Measurements from ENCODE around the gene COL1A1.

COL1A1 gene

DNA sequence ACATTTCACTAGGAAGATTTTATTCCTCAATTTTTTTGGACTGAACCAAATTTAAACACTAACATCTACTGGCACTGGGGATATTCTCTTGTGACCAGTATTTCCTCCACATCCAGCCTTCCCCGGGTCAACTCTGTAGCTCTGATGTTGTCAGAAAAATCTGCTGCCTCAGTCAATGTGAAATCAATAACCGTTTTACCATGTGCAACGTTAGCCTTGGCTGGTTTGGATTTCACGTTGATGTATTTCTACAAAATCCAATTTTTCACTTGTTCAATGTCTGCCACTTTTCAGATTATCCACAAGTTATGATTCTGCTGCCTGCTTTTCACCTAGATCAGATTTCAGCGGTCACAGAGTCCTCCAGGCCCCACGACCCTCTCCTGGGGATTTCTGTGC lies 28.5 kb downstream of the COL1A1 start:
- H3K9ac ChIP-seq (ENCODE audit: low read length): no peak overlapping the region
- H3K27ac ChIP-seq (ENCODE audit: low read depth, low read length, poor library complexity, severe bottlenecking): no peak overlapping the region

GRCh38 chr17:50172130-50172529 lies 29.3 kb downstream of the COL1A1 start:
- H3K36me3 ChIP-seq (ENCODE audit: insufficient read depth, low read length): no peaks in the 10 kb centered on the region
- peaks cover 8% of the 10 kb centered on the region for H3K4me1 ChIP-seq (ENCODE audit: insufficient read depth, low read length, severe bottlenecking)
- H3K4me3 ChIP-seq (ENCODE audit: low read depth, low read length, poor library complexity, severe bottlenecking): no peak overlapping the region
- no peaks in the 10 kb centered on the region for H3K79me2 ChIP-seq (ENCODE audit: insufficient read depth, low read length)
- TF ChIP-seq, protein P1, sequence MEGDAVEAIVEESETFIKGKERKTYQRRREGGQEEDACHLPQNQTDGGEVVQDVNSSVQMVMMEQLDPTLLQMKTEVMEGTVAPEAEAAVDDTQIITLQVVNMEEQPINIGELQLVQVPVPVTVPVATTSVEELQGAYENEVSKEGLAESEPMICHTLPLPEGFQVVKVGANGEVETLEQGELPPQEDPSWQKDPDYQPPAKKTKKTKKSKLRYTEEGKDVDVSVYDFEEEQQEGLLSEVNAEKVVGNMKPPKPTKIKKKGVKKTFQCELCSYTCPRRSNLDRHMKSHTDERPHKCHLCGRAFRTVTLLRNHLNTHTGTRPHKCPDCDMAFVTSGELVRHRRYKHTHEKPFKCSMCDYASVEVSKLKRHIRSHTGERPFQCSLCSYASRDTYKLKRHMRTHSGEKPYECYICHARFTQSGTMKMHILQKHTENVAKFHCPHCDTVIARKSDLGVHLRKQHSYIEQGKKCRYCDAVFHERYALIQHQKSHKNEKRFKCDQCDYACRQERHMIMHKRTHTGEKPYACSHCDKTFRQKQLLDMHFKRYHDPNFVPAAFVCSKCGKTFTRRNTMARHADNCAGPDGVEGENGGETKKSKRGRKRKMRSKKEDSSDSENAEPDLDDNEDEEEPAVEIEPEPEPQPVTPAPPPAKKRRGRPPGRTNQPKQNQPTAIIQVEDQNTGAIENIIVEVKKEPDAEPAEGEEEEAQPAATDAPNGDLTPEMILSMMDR (IDR thresholded peaks at IDR 0.05; ENCODE audit: low read length): no peak
- TF ChIP-seq EZH2 (IDR thresholded peaks at IDR 0.05; ENCODE audit: borderline replicate concordance, low read length): no peak
- H3K27me3 ChIP-seq (ENCODE audit: insufficient read depth, low read length): no peaks in the 10 kb centered on the region; the same call in 1 of the 2 replicates
- H3F3A ChIP-seq (ENCODE audit: insufficient read depth, low read length): no peaks in the 10 kb centered on the region
- H3K4me2 ChIP-seq (ENCODE audit: low read length): no peak overlapping the region
- no peak overlapping the region for H2AFZ ChIP-seq (ENCODE audit: low read length)
- no peaks in the 10 kb centered on the region for H3K9me2 ChIP-seq (ENCODE audit: low read depth, low read length)
- H3K9me3 ChIP-seq (ENCODE audit: low read length): no peaks in the 10 kb centered on the region
- no peak overlapping the region for H3K9ac ChIP-seq (ENCODE audit: low read length)
- no peak overlapping the region for H3K27ac ChIP-seq (ENCODE audit: low read depth, low read length, poor library complexity, severe bottlenecking)
- H4K20me1 ChIP-seq (ENCODE audit: insufficient read depth, low read length): no peaks in the 10 kb centered on the region

More for the DNA sequence above, 28.5 kb downstream of the COL1A1 start:
- no peak overlapping the region for H2AFZ ChIP-seq (ENCODE audit: low read length)
- H4K20me1 ChIP-seq (ENCODE audit: insufficient read depth, low read length): no peaks in the 10 kb centered on the region
- no peaks in the 10 kb centered on the region for H3K9me3 ChIP-seq (ENCODE audit: low read length)
- no peaks in the 10 kb centered on the region; the same call in 1 of the 2 replicates for H3K27me3 ChIP-seq (ENCODE audit: insufficient read depth, low read length)
- no peak overlapping the region for H3K4me2 ChIP-seq (ENCODE audit: low read length)
- no peaks in the 10 kb centered on the region for H3K79me2 ChIP-seq (ENCODE audit: insufficient read depth, low read length)
- H3K4me1 ChIP-seq (ENCODE audit: insufficient read depth, low read length, severe bottlenecking): peaks cover 11% of the 10 kb centered on the region
- no peaks in the 10 kb centered on the region for H3K36me3 ChIP-seq (ENCODE audit: insufficient read depth, low read length)
- H3K9me2 ChIP-seq (ENCODE audit: low read depth, low read length): no peaks in the 10 kb centered on the region
- H3K4me3 ChIP-seq (ENCODE audit: low read depth, low read length, poor library complexity, severe bottlenecking): no peak overlapping the region
- H3F3A ChIP-seq (ENCODE audit: insufficient read depth, low read length): no peaks in the 10 kb centered on the region
- TF ChIP-seq, protein P1 (IDR thresholded peaks at IDR 0.05; ENCODE audit: low read length): no peak
- TF ChIP-seq EZH2 (IDR thresholded peaks at IDR 0.05; ENCODE audit: borderline replicate concordance, low read length): no peak

DNA sequence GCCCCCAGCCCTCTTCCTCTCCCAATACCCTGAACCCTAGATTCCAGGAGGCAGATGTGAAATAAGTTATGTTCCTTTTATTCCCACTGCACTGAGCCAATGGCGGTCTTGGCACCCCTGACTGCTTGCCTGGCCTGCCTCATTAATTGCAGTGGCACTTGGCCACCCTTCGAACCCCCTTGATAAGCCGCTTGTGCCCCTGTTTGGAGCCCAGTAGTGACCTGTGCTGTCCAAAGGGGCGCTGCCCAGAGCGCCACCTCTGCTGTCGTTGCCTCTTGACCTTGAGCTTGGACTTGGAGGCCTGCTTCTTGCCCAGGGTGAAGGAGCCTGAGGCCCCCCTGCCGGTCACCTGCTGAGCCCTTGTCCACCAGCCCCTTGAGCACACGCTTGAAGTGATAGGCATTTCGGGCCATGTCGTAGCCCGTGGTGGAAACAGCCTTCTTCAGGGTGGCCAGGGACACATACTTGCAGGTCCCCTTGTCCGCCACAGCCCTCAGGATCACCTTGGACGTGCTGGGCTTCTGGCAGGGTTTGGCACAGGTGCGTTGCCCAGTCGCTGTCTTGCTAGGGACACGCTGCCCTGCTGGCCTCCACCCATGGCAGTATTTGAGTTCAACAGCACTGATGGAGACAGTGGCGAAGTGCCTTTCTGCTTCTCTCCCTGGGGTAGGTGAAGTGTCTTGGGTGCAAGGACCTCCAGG lies 29.9 kb downstream of the COL1A1 start:
- H2AFZ ChIP-seq (ENCODE audit: low read length): no peak overlapping the region
- no peak overlapping the region for H3K4me2 ChIP-seq (ENCODE audit: low read length)

More for the DNA sequence above, 29.9 kb downstream of the COL1A1 start:
- TF ChIP-seq EZH2 (IDR thresholded peaks at IDR 0.05; ENCODE audit: borderline replicate concordance, low read length): no peak
- H3K4me3 ChIP-seq (ENCODE audit: low read depth, low read length, poor library complexity, severe bottlenecking): no peak overlapping the region
- H3F3A ChIP-seq (ENCODE audit: insufficient read depth, low read length): no peaks in the 10 kb centered on the region
- H3K9me2 ChIP-seq (ENCODE audit: low read depth, low read length): no peaks in the 10 kb centered on the region
- H3K36me3 ChIP-seq (ENCODE audit: insufficient read depth, low read length): no peaks in the 10 kb centered on the region
- H3K27ac ChIP-seq (ENCODE audit: low read depth, low read length, poor library complexity, severe bottlenecking): no peak overlapping the region
- H3K79me2 ChIP-seq (ENCODE audit: insufficient read depth, low read length): no peaks in the 10 kb centered on the region
- H3K9ac ChIP-seq (ENCODE audit: low read length): no peak overlapping the region
- H4K20me1 ChIP-seq (ENCODE audit: insufficient read depth, low read length): no peaks in the 10 kb centered on the region
- H3K4me1 ChIP-seq (ENCODE audit: insufficient read depth, low read length, severe bottlenecking): peaks cover 8% of the 10 kb centered on the region
- no peaks in the 10 kb centered on the region; the same call in 1 of the 2 replicates for H3K27me3 ChIP-seq (ENCODE audit: insufficient read depth, low read length)
- no peaks in the 10 kb centered on the region for H3K9me3 ChIP-seq (ENCODE audit: low read length)

All from OCI-LY1 (cell line).